Adrenal gland (tissue), 5 donors: Measurements from ENCODE around the gene MCRIP1.

Experiments
- POLR2A ChIP-seq, 2 donors: fragments of 450-650 bp; IDR thresholded peaks; one replicate each; pipeline ENCODE4 v1.6.1; 2017; ENCODE audit warnings: antibody characterized with exemption in 2 of 2, mild to moderate bottlenecking in 2 of 2, moderate library complexity in 1 of 2
- TF ChIP-seq, protein P1 (sequence below), 6 experiments: fragments of 450-650 bp in 4 of 6; fragments of 200-600 bp in 2 of 6; sonication (generic) in 1 of 6; IDR thresholded peaks; 1 replicate in 5 of 6; 2 replicates in 1 of 6; pipeline versions ENCODE4 v1.5.1 to v1.8.0; 2016 to 2021; ENCODE audit warnings: antibody characterized with exemption in 6 of 6, mild to moderate bottlenecking in 2 of 6, moderate library complexity in 1 of 6
- donor health status: DM: no; HTN: no; CAD: no.

DNA sequence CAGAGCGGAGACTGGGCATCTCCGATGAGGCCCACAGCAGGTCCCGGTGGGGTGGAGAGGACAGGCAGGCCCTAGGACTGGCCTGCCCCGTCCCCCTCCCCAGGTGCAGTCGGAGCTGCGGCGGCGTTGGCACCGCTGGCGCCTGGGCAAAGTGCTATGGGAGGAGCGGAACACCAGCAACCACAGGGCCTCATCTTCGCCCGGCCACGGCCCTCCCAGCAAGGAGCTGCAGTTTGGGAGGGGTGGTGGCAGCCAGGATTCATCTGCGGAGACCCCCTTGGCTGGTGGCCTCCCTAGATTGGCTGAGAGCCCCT lies 19.8 kb downstream of the MCRIP1 start:
- TF ChIP-seq, protein P1, sequence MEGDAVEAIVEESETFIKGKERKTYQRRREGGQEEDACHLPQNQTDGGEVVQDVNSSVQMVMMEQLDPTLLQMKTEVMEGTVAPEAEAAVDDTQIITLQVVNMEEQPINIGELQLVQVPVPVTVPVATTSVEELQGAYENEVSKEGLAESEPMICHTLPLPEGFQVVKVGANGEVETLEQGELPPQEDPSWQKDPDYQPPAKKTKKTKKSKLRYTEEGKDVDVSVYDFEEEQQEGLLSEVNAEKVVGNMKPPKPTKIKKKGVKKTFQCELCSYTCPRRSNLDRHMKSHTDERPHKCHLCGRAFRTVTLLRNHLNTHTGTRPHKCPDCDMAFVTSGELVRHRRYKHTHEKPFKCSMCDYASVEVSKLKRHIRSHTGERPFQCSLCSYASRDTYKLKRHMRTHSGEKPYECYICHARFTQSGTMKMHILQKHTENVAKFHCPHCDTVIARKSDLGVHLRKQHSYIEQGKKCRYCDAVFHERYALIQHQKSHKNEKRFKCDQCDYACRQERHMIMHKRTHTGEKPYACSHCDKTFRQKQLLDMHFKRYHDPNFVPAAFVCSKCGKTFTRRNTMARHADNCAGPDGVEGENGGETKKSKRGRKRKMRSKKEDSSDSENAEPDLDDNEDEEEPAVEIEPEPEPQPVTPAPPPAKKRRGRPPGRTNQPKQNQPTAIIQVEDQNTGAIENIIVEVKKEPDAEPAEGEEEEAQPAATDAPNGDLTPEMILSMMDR (IDR thresholded peaks at IDR 0.05), result no peak
- no peak for TF ChIP-seq POLR2A (IDR thresholded peaks at IDR 0.05)
